MCF 10A (cell line): Measurements from ENCODE around the gene PNPLA1. TPM values are rescaled to one million over a fixed set of nuclear protein-coding genes. Genes with fewer than 3 reads are reported as not detected.

Experiments used
- BruUV-seq: library from RNA; stranded (reverse); fragments of 400-500 nt; replicated peaks from 2 replicates; lab custom pipeline; 2021; lab: Mats Ljungman, UMichigan
- CTCF ChIA-PET: fragments of 300-600 bp; sonication (Branson Sonifier 250); formaldehyde crosslinking; extraction: SDS; loops from one replicate; lab custom pipeline; 2021; ENCODE audit warnings: antibody characterized with exemption, inconsistent platforms; lab: Yijun Ruan, JAX
- POLR2A ChIA-PET: fragments of 300-600, 350-650 bp; sonication (Branson Sonifier 250); formaldehyde crosslinking; extraction: SDS; loops from one replicate; lab custom pipeline; 2020; ENCODE audit warnings: antibody characterized with exemption, inconsistent platforms; lab: Yijun Ruan, JAX
- DNase-seq: peaks from one replicate; pipeline ENCODE4 v3.0.0-alpha.2; 2018; ENCODE audit not compliant: unreplicated experiment
- H3K27ac Mint-ChIP-seq: one replicate; pipeline ENCODE4 v1.8.0; 2022; ENCODE audit warnings: mild to moderate bottlenecking, low read depth, mixed read lengths; ENCODE audit not compliant: unreplicated experiment
- H3K27me3 Mint-ChIP-seq: one replicate; pipeline ENCODE4 v1.8.0; 2022; ENCODE audit warnings: mixed read lengths; ENCODE audit not compliant: insufficient read depth, unreplicated experiment
- H3K36me3 Mint-ChIP-seq: one replicate; pipeline ENCODE4 v1.8.0; 2022; ENCODE audit warnings: mild to moderate bottlenecking, moderate library complexity, mixed read lengths; ENCODE audit not compliant: insufficient read depth, unreplicated experiment
- H3K4me1 Mint-ChIP-seq: one replicate; pipeline ENCODE4 v1.8.0; 2022; ENCODE audit warnings: mixed read lengths; ENCODE audit not compliant: insufficient read depth, unreplicated experiment
- H3K4me3 Mint-ChIP-seq: one replicate; pipeline ENCODE4 v1.8.0; 2022; ENCODE audit warnings: mild to moderate bottlenecking, moderate library complexity, mixed read lengths; ENCODE audit not compliant: unreplicated experiment
- H3K9me3 Mint-ChIP-seq: one replicate; pipeline ENCODE4 v1.8.0; 2022; ENCODE audit warnings: mixed read lengths; ENCODE audit not compliant: unreplicated experiment
- CTCF ChIP-seq: fragments of 200-600 bp; IDR thresholded peaks from one replicate; pipeline ENCODE4 v1.8.0; 2022; ENCODE audit warnings: antibody characterized with exemption, mild to moderate bottlenecking; ENCODE audit not compliant: unreplicated experiment
- intact Hi-C: fragments of 100-400 bp; cut with micrococcal nuclease; formaldehyde crosslinking; loops from 2 replicates; pipeline ENCODE4 v1.14.1; 2022
- total RNA-seq: library from RNA; stranded (reverse); gene quantifications from 2 replicates; pipeline ENCODE4 v1.2.3, GENCODE V29; 2022

The PNPLA1 gene
- total RNA-seq, 1 experiment from 2014 or later = not detected

GRCh38 chr6:36346486-36347273, 76.8 kb downstream of the PNPLA1 start:
- H3K36me3 Mint-ChIP-seq = no peaks in the 10 kb centered on the region
- H3K9me3 Mint-ChIP-seq = no peaks in the 10 kb centered on the region
- no peak for DNase-seq
- no peak overlapping the region for H3K27ac Mint-ChIP-seq
- no TSS peak for BruUV-seq
- ChIA-PET CTCF (interaction anchor here (1.0 to 1.8 kb wide), 2 partner anchors 14 to 44 kb away, joined by 3 to 6 read pairs; no protein-coding TSS in a partner anchor), POLR2A (no interaction called here)
- intact Hi-C loops = no loop called here
- H3K4me1 Mint-ChIP-seq = peaks cover 6% of the 10 kb centered on the region
- H3K4me3 Mint-ChIP-seq = no peak overlapping the region
- H3K27me3 Mint-ChIP-seq = no peaks in the 10 kb centered on the region
- TF ChIP-seq CTCF = no peak

GRCh38 chr6:36347621-36348020, 77.8 kb downstream of the PNPLA1 start:
- peaks cover 6% of the 10 kb centered on the region for H3K4me1 Mint-ChIP-seq
- BruUV-seq = no TSS peak
- TF ChIP-seq CTCF = no peak
- no peak overlapping the region for H3K4me3 Mint-ChIP-seq
- intact Hi-C loops = no loop called here
- ChIA-PET POLR2A (interaction anchor here (0.6 kb wide), 2 partner anchors 12 to 851 kb away, joined by 3 read pairs; partner anchors contain the start of gene TEAD3), CTCF (interaction anchor here (0.6 to 2.8 kb wide), 5 partner anchors 12 to 1020 kb away, joined by 3 to 11 read pairs (median 4); no protein-coding TSS in a partner anchor)
- DNase-seq = no peak
- no peaks in the 10 kb centered on the region for H3K9me3 Mint-ChIP-seq
- H3K27me3 Mint-ChIP-seq = no peaks in the 10 kb centered on the region
- H3K27ac Mint-ChIP-seq = no peak overlapping the region
- no peaks in the 10 kb centered on the region for H3K36me3 Mint-ChIP-seq

GRCh38 chr6:36349240-36349639, 79.4 kb downstream of the PNPLA1 start:
- CTCF ChIA-PET = interaction anchor here (0.6 to 8.5 kb wide), 3 partner anchors 9 to 179 kb away, joined by 3 to 43 read pairs (median 11); no protein-coding TSS in a partner anchor
- H3K27ac Mint-ChIP-seq = no peak overlapping the region
- POLR2A ChIA-PET = interaction anchor here (0.7 to 1.0 kb wide), 2 partner anchors 11 to 99 kb away, joined by 3 read pairs; no protein-coding TSS in a partner anchor
- no peak overlapping the region for H3K4me3 Mint-ChIP-seq
- intact Hi-C loops = no loop called here
- H3K27me3 Mint-ChIP-seq = no peaks in the 10 kb centered on the region
- H3K9me3 Mint-ChIP-seq = no peaks in the 10 kb centered on the region
- DNase-seq = peak; percentile 64
- TF ChIP-seq CTCF = no peak
- peaks cover 6% of the 10 kb centered on the region for H3K4me1 Mint-ChIP-seq
- BruUV-seq = no TSS peak
- no peaks in the 10 kb centered on the region for H3K36me3 Mint-ChIP-seq

GRCh38 chr6:36350082-36350481, 80.2 kb downstream of the PNPLA1 start:
- no TSS peak for BruUV-seq
- no peaks in the 10 kb centered on the region for H3K27me3 Mint-ChIP-seq
- CTCF ChIA-PET = interaction anchor here (0.6 to 8.5 kb wide), 3 partner anchors 9 to 13 kb away, joined by 6 to 43 read pairs (median 11); no protein-coding TSS in a partner anchor
- no peaks in the 10 kb centered on the region for H3K9me3 Mint-ChIP-seq
- no peaks in the 10 kb centered on the region for H3K36me3 Mint-ChIP-seq
- peaks cover 6% of the 10 kb centered on the region for H3K4me1 Mint-ChIP-seq
- H3K4me3 Mint-ChIP-seq = no peak overlapping the region
- H3K27ac Mint-ChIP-seq = no peak overlapping the region
- POLR2A ChIA-PET = interaction anchor here (0.7 kb wide), 1 partner anchor 8 kb away, joined by 3 read pairs; no protein-coding TSS in a partner anchor
- intact Hi-C loops = no loop called here
- TF ChIP-seq CTCF = no peak
- no peak for DNase-seq
